H1 (cell line): Measurements from ENCODE around the gene TGFBR2. TPM values are rescaled to one million over a fixed set of nuclear protein-coding genes. Genes with fewer than 3 reads are reported as not detected.

Source experiments
- CTCF ChIA-PET: fragments of 300-600 bp; sonication (Branson Sonifier 250); formaldehyde crosslinking; loops from one replicate; lab custom pipeline; 2021; ENCODE audit not compliant: partially characterized antibody; lab: Charles Lee
- POLR2A ChIA-PET: fragments of 300-600 bp; sonication (Branson Sonifier 250); formaldehyde crosslinking; loops from one replicate; lab custom pipeline; 2021; ENCODE audit warnings: inconsistent platforms; ENCODE audit not compliant: partially characterized antibody; lab: Charles Lee
- DNase-seq, 2 experiments: peaks; one replicate each; pipeline versions ENCODE4 v3.0.0 to v3.0.0-alpha.2; 2010 to 2022; ENCODE audit warnings: low spot score in 2 of 2, low read depth in 1 of 2, mixed read lengths in 1 of 2
- FAIRE-seq: peaks from 2 replicates; lab custom pipeline; 2011; peaks lifted over from hg19 to GRCh38; lab: Jason Lieb, UNC
- H2AFZ ChIP-seq: 2 replicates; pipeline ENCODE4 v1.8.1; 2012; ENCODE audit warnings: low read length, inconsistent platforms
- H2AK5ac ChIP-seq: 2 replicates; pipeline ENCODE4 v1.6.1; 2013; ENCODE audit warnings: low read depth, low read length
- H2BK120ac ChIP-seq: replicated peaks from 2 replicates; pipeline ENCODE3; 2013; ENCODE audit warnings: low read depth, low read length, inconsistent platforms
- H2BK12ac ChIP-seq: 2 replicates; pipeline ENCODE4 v1.6.1; 2013; ENCODE audit warnings: low read depth, low read length
- H2BK15ac ChIP-seq: 2 replicates; pipeline ENCODE4 v1.6.1; 2013; ENCODE audit warnings: low read length
- H2BK20ac ChIP-seq: 2 replicates; pipeline ENCODE4 v1.6.1; 2013; ENCODE audit warnings: low read length
- H2BK5ac ChIP-seq: 2 replicates; pipeline ENCODE4 v1.6.1; 2013; ENCODE audit warnings: low read depth, low read length
- H3K14ac ChIP-seq: 2 replicates; pipeline ENCODE4 v1.6.1; 2013; ENCODE audit warnings: inconsistent platforms; ENCODE audit not compliant: insufficient read length
- H3K18ac ChIP-seq: 2 replicates; pipeline ENCODE4 v1.6.1; 2013; ENCODE audit warnings: low read length; ENCODE audit errors: extremely low read depth
- H3K23ac ChIP-seq: 2 replicates; pipeline ENCODE4 v1.6.1; 2013; ENCODE audit warnings: inconsistent platforms; ENCODE audit not compliant: insufficient read length
- H3K23me2 ChIP-seq: 2 replicates; pipeline ENCODE4 v1.6.1; 2013; ENCODE audit warnings: low read depth, low read length
- H3K27ac ChIP-seq: 2 replicates; pipeline ENCODE4 v1.6.1; 2011; ENCODE audit warnings: low read depth, low read length, inconsistent platforms
- H3K27me3 ChIP-seq, 4 experiments: replicated peaks in 1 of 4; 1 replicate in 1 of 4; 2 replicates in 3 of 4; pipeline versions ENCODE4 v1.6.1 to v1.8.1; 2011 to 2013; ENCODE audit warnings: low read length in 3 of 4, mild to moderate bottlenecking in 3 of 4, inconsistent platforms in 2 of 4, mixed read lengths in 2 of 4, moderate library complexity in 1 of 4; ENCODE audit not compliant: control insufficient read depth in 3 of 4, insufficient read depth in 3 of 4; ENCODE audit errors: extremely low read depth in 1 of 4
- H3K36me3 ChIP-seq, 4 experiments: 2 replicates each; pipeline versions ENCODE4 v1.6.1 to v1.8.1; 2011 to 2013; ENCODE audit warnings: mild to moderate bottlenecking in 4 of 4, low read length in 3 of 4, moderate library complexity in 2 of 4, control low read depth in 1 of 4, inconsistent platforms in 1 of 4; ENCODE audit not compliant: insufficient read depth in 4 of 4, control insufficient read depth in 2 of 4
- H3K4ac ChIP-seq: replicated peaks from 2 replicates; pipeline ENCODE3; 2013; ENCODE audit warnings: low read length, low read depth, mixed read lengths, inconsistent platforms; ENCODE audit not compliant: insufficient read length
- H3K4me1 ChIP-seq, 4 experiments: replicated peaks in 1 of 4; 1 replicate in 1 of 4; 2 replicates in 3 of 4; pipeline versions ENCODE4 v1.6.1 to v1.8.1; 2011 to 2013; ENCODE audit warnings: low read length in 3 of 4, inconsistent platforms in 2 of 4, mixed read lengths in 1 of 4; ENCODE audit not compliant: insufficient read depth in 4 of 4, control insufficient read depth in 3 of 4
- H3K4me2 ChIP-seq, 2 experiments: 2 replicates each; pipeline versions ENCODE4 v1.6.1 to v1.8.1; 2011 to 2013; ENCODE audit warnings: low read depth in 2 of 2, low read length in 2 of 2, control low read depth in 1 of 2, inconsistent platforms in 1 of 2, mild to moderate bottlenecking in 1 of 2; ENCODE audit not compliant: insufficient read depth in 1 of 2
- H3K4me3 ChIP-seq, 4 experiments: fragments of 200-600, 300-600 bp in 1 of 4; sonication (generic), shearing (Covaris generic), sonication (Bioruptor Twin) in 1 of 4; 2 replicates each; pipeline versions ENCODE4 v1.5.1 to v1.8.1; 2011 to 2016; ENCODE audit warnings: low read length in 4 of 4, low read depth in 3 of 4, control low read depth in 2 of 4, inconsistent platforms in 2 of 4, mild to moderate bottlenecking in 2 of 4, mixed read lengths in 1 of 4, moderate library complexity in 1 of 4; ENCODE audit not compliant: insufficient read depth in 2 of 4; ENCODE audit errors: extremely low read depth in 1 of 4
- H3K56ac ChIP-seq: replicated peaks from 2 replicates; pipeline ENCODE3; 2013; ENCODE audit warnings: low read depth, mild to moderate bottlenecking, mixed read lengths, low read length, inconsistent platforms; ENCODE audit not compliant: insufficient read length
- H3K79me1 ChIP-seq: 2 replicates; pipeline ENCODE4 v1.6.1; 2013; ENCODE audit warnings: low read depth, low read length, control low read depth
- H3K79me2 ChIP-seq, 2 experiments: 2 replicates each; pipeline versions ENCODE4 v1.6.1 to v1.8.1; 2012 to 2013; ENCODE audit warnings: low read length in 2 of 2, mild to moderate bottlenecking in 2 of 2, inconsistent platforms in 1 of 2; ENCODE audit not compliant: insufficient read depth in 2 of 2, control insufficient read depth in 1 of 2
- H3K9ac ChIP-seq, 4 experiments: replicated peaks in 1 of 4; 1 replicate in 1 of 4; 2 replicates in 3 of 4; pipeline versions ENCODE4 v1.6.1 to v1.8.1; 2011 to 2013; ENCODE audit warnings: low read depth in 3 of 4, low read length in 3 of 4, control low read depth in 2 of 4, mild to moderate bottlenecking in 2 of 4, moderate library complexity in 2 of 4, inconsistent platforms in 1 of 4; ENCODE audit errors: extremely low read depth in 1 of 4
- H3K9me3 ChIP-seq, 2 experiments: 2 replicates each; pipeline versions ENCODE4 v1.6.1 to v1.8.1; 2012 to 2013; ENCODE audit warnings: mild to moderate bottlenecking in 2 of 2, moderate library complexity in 2 of 2, control low read depth in 1 of 2, inconsistent platforms in 1 of 2, low read depth in 1 of 2, low read length in 1 of 2, mixed read lengths in 1 of 2; ENCODE audit not compliant: insufficient read depth in 2 of 2
- H4K20me1 ChIP-seq, 2 experiments: replicated peaks in 1 of 2; 2 replicates each; pipeline versions ENCODE3 to v1.8.1; 2011 to 2013; ENCODE audit warnings: inconsistent platforms in 2 of 2, low read length in 2 of 2, mild to moderate bottlenecking in 1 of 2; ENCODE audit not compliant: insufficient read depth in 2 of 2, control insufficient read depth in 1 of 2
- H4K5ac ChIP-seq: 2 replicates; pipeline ENCODE4 v1.6.1; 2013; ENCODE audit warnings: low read length, low read depth, mixed read lengths, inconsistent platforms; ENCODE audit not compliant: insufficient read length
- H4K8ac ChIP-seq: 2 replicates; pipeline ENCODE4 v1.8.0; 2013; ENCODE audit warnings: mild to moderate bottlenecking, moderate library complexity, low read length, inconsistent platforms; ENCODE audit not compliant: insufficient read depth; ENCODE audit errors: extremely low read depth
- H4K91ac ChIP-seq: replicated peaks from 2 replicates; pipeline ENCODE3; 2013; ENCODE audit warnings: low read length, mixed read lengths, inconsistent platforms; ENCODE audit not compliant: insufficient read length
- NANOG ChIP-seq: IDR thresholded peaks from 2 replicates; pipeline ENCODE4 v1.6.1; 2011; ENCODE audit warnings: low read length, low read depth, mild to moderate bottlenecking, inconsistent platforms; ENCODE audit not compliant: insufficient read depth, poor library complexity, severe bottlenecking
- POLR2A ChIP-seq, 2 experiments: IDR thresholded peaks; 1 replicate in 1 of 2; 2 replicates in 1 of 2; pipeline ENCODE4 v1.6.1; 2011; ENCODE audit warnings: low read depth in 2 of 2, low read length in 2 of 2, mild to moderate bottlenecking in 2 of 2; ENCODE audit errors: control extremely low read depth in 1 of 2
- SP2 ChIP-seq: IDR thresholded peaks from 2 replicates; pipeline ENCODE4 v1.6.1; 2012; ENCODE audit warnings: mild to moderate bottlenecking, low read length, inconsistent platforms
- YY1 ChIP-seq: IDR thresholded peaks from 2 replicates; pipeline ENCODE4 v1.6.1; 2011; ENCODE audit warnings: low read depth, mild to moderate bottlenecking, low read length
- WGBS, 2 experiments: shearing (Covaris generic) in 1 of 2; methylation state at CpG; one replicate each; pipeline versions ENCODE4 v1.1.6 to v1.1.7; 2013 to 2015; ENCODE audit warnings: low lambda C conversion rate in 2 of 2, mixed read lengths in 2 of 2, inconsistent platforms in 1 of 2, low coverage in 1 of 2, missing lambda C conversion rate in 1 of 2; ENCODE audit not compliant: insufficient replicate concordance in 2 of 2, insufficient coverage in 1 of 2, insufficient read length in 1 of 2; ENCODE audit errors: extremely low coverage in 1 of 2, missing lambda C conversion rate in 1 of 2; 5-methylcytosine and 5-hydroxymethylcytosine counted together
- polyA plus RNA-seq, 7 experiments: library from polyadenylated mRNA; depleted of rRNA in 3 of 7; stranded (reverse) in 5 of 7; unstranded in 2 of 7; fragments of >200 nt in 5 of 7; fragments of 200-250 nt in 2 of 7; gene quantifications; 1 replicate in 5 of 7; 2 replicates in 1 of 7; 4 replicates in 1 of 7; pipeline versions ENCODE4 v1.2.1 to v1.2.3, GENCODE V29; 2011 to 2013; ENCODE audit warnings: missing spikeins in 2 of 7, mixed read lengths in 2 of 7
- total RNA-seq: library from RNA; stranded (reverse); fragmentation: NEBNext Ultra II Directional; extraction: Animal tissue kit (Norgen Biotek cat#: 25700); gene quantifications from 2 replicates; pipeline ENCODE4 v1.2.1, GENCODE V29; 2021
- TF ChIP-seq, protein P1 (sequence below): IDR thresholded peaks from 2 replicates; pipeline ENCODE4 v1.6.1; 2011; ENCODE audit warnings: low read length, improper control_type of control experiment
- TF ChIP-seq, protein P2 (sequence below), 3 experiments: IDR thresholded peaks; 1 replicate in 2 of 3; 2 replicates in 1 of 3; pipeline versions ENCODE4 v1.5.1 to v1.6.1; 2011; ENCODE audit warnings: low read length in 3 of 3, mild to moderate bottlenecking in 3 of 3, inconsistent platforms in 2 of 3, low read depth in 1 of 3, moderate library complexity in 1 of 3; ENCODE audit not compliant: insufficient read depth in 1 of 3; ENCODE audit errors: control extremely low read depth in 1 of 3
- TF ChIP-seq, protein P3 (sequence below): IDR thresholded peaks from 2 replicates; pipeline ENCODE4 v1.6.1; 2011; ENCODE audit warnings: low read depth, mild to moderate bottlenecking, low read length; ENCODE audit not compliant: insufficient read depth

The TGFBR2 gene
- total and polyA plus RNA-seq, 2 of the 8 experiments (the other 6 are each of a cell fraction or from before 2014, with no cell fraction given), result 4.2 to 7.4 TPM

DNA sequence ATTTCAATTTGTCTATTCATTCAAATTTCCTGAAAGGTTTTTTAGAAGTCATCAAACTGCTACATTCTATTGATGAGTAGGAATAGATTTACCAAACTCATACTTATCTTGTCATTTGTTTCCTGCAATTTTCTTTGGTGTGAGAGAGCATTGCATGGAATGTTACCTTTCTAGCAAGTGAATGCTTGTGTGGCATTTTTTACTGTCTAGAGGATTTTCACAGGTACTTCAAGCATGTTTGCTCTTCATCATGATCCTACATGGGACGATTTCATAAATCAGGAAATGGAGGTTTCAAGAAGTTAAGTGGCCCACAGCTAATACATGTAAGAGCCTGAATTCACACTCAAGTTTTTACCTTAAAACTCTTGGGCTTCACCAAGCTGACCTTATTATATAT, 26.1 kb downstream of the TGFBR2 start:
- Histone ChIP-seq H3K79me2 (peaks cover 0 to 72% of the 10 kb centered on the region in 2 experiments; a peak in 3 of 4 replicates), H3K4me2 (no peak overlapping the region), H3K4me1 (peaks cover 5 to 10% (median 8%) of the 10 kb centered on the region in 4 experiments; a peak in 6 of 7 replicates), H3K36me3 (no peaks in the 10 kb centered on the region; a peak in 1 of 8 replicates), H2BK12ac (no peak overlapping the region), H2BK5ac (no peak overlapping the region), H4K5ac (no peak overlapping the region), H3K9ac (no peak overlapping the region), H4K8ac (no peak overlapping the region), H2BK20ac (no peak overlapping the region), H3K27ac (no peak overlapping the region), H3K9me3 (no peaks in the 10 kb centered on the region), H3K14ac (no peak overlapping the region), H2BK120ac (no peak overlapping the region), H3K56ac (no peak overlapping the region), H3K4ac (no peak overlapping the region), H3K23me2 (no peaks in the 10 kb centered on the region), H2AK5ac (no peak overlapping the region), H4K91ac (no peak overlapping the region), H3K18ac (no peak overlapping the region), H3K79me1 (0 out of 2 replicates have a peak, but pooled peaks cover 2% of the 10 kb centered on the region), H3K27me3 (no peaks in the 10 kb centered on the region), H2AFZ (no peak overlapping the region), H3K23ac (no peak overlapping the region), H2BK15ac (no peak overlapping the region), H4K20me1 (no peaks in the 10 kb centered on the region), H3K4me3 (no peak overlapping the region)
- FAIRE-seq (no peak), DNase-seq (no peak)
- WGBS, 2 experiments, result 86% methylated on average over 1 of the region's 1 CpG; no CpG with 5 or more reads in 1 of the 2 experiments
- ChIA-PET POLR2A (no interaction called here), CTCF (interaction anchor here (0.5 kb wide), 1 partner anchor 31 kb away, joined by 3 read pairs; no protein-coding TSS in a partner anchor)
- TF ChIP-seq YY1, result no peak
- TF ChIP-seq, protein P1, sequence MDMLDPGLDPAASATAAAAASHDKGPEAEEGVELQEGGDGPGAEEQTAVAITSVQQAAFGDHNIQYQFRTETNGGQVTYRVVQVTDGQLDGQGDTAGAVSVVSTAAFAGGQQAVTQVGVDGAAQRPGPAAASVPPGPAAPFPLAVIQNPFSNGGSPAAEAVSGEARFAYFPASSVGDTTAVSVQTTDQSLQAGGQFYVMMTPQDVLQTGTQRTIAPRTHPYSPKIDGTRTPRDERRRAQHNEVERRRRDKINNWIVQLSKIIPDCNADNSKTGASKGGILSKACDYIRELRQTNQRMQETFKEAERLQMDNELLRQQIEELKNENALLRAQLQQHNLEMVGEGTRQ, result no peak
- no peak for TF ChIP-seq POLR2A (IDR thresholded peaks at IDR 0.05; ENCODE audit: control extremely low read depth in 1 of 2, low read depth in 2 of 2, low read length in 2 of 2)
- no peak for TF ChIP-seq SP2
- TF ChIP-seq, protein P2, sequence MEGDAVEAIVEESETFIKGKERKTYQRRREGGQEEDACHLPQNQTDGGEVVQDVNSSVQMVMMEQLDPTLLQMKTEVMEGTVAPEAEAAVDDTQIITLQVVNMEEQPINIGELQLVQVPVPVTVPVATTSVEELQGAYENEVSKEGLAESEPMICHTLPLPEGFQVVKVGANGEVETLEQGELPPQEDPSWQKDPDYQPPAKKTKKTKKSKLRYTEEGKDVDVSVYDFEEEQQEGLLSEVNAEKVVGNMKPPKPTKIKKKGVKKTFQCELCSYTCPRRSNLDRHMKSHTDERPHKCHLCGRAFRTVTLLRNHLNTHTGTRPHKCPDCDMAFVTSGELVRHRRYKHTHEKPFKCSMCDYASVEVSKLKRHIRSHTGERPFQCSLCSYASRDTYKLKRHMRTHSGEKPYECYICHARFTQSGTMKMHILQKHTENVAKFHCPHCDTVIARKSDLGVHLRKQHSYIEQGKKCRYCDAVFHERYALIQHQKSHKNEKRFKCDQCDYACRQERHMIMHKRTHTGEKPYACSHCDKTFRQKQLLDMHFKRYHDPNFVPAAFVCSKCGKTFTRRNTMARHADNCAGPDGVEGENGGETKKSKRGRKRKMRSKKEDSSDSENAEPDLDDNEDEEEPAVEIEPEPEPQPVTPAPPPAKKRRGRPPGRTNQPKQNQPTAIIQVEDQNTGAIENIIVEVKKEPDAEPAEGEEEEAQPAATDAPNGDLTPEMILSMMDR (IDR thresholded peaks at IDR 0.05; ENCODE audit: control extremely low read depth in 1 of 3, insufficient read depth in 1 of 3, low read depth in 1 of 3, low read length in 3 of 3), result no peak
- no peak for TF ChIP-seq NANOG
- TF ChIP-seq, protein P3, sequence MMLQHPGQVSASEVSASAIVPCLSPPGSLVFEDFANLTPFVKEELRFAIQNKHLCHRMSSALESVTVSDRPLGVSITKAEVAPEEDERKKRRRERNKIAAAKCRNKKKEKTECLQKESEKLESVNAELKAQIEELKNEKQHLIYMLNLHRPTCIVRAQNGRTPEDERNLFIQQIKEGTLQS, result no peak
